ENCODE results near the gene IQSEC3.

The IQSEC3 gene

DNA sequence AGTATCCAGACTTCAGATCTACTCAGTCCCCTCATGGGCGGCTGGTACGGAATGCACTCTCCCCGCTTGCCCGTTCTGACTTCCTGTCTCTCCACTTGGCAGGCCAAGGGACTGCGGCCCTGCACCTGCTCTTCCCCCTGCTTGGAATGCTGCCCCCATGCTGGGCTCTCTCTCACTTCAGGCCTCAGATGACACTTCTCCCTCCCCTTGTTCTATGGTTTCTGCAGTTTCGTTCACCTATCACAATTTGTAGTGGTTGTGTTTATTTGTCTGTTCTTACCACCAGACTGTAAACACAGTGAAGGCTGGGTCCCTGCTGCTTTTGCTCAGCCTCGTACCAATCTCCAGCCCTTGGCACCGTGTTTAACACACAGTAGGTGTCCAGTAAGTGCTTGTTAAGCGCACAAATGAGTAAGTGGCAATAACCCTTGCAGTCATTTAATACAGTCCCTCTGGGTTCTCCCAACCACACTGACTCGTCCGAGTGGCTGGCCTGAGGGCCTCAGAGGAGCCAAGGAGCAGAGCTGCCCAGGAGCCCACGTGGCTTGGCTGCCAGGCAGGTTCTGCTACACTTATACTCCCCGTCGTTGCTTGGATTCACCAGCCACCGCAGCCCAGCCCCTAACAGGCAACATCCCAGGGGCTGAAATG lies 135.6 kb downstream of the IQSEC3 start:
- H3F3A ChIP-seq (ENCODE audit: insufficient read depth, low read length) = no peaks in the 10 kb centered on the region
- no peak overlapping the region for H2AFZ ChIP-seq (ENCODE audit: low read length)
- H4K20me1 ChIP-seq (ENCODE audit: insufficient read depth, low read length) = no peaks in the 10 kb centered on the region
- no peak overlapping the region for H3K4me3 ChIP-seq (ENCODE audit: low read length)
- TF ChIP-seq EZH2phosphoT487 (IDR thresholded peaks at IDR 0.05; ENCODE audit: low read length) (no peak), EZH2 (optimal IDR thresholded peaks at IDR 0.05; ENCODE audit: low read depth, low read length) (no peak)
- TF ChIP-seq, protein P1, sequence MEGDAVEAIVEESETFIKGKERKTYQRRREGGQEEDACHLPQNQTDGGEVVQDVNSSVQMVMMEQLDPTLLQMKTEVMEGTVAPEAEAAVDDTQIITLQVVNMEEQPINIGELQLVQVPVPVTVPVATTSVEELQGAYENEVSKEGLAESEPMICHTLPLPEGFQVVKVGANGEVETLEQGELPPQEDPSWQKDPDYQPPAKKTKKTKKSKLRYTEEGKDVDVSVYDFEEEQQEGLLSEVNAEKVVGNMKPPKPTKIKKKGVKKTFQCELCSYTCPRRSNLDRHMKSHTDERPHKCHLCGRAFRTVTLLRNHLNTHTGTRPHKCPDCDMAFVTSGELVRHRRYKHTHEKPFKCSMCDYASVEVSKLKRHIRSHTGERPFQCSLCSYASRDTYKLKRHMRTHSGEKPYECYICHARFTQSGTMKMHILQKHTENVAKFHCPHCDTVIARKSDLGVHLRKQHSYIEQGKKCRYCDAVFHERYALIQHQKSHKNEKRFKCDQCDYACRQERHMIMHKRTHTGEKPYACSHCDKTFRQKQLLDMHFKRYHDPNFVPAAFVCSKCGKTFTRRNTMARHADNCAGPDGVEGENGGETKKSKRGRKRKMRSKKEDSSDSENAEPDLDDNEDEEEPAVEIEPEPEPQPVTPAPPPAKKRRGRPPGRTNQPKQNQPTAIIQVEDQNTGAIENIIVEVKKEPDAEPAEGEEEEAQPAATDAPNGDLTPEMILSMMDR (IDR thresholded peaks at IDR 0.05; ENCODE audit: low read length) = no peak
- no peaks in the 10 kb centered on the region for H3K9me2 ChIP-seq (replicated peaks; ENCODE audit: insufficient read depth, low read length)
- H3K9me3 ChIP-seq (replicated peaks; ENCODE audit: insufficient read depth, low read length) = no peaks in the 10 kb centered on the region
- H3K27ac ChIP-seq (ENCODE audit: low read length) = no peak overlapping the region
- no peaks in the 10 kb centered on the region for H3K36me3 ChIP-seq (replicated peaks; ENCODE audit: insufficient read depth, low read length)
- H3K4me1 ChIP-seq (ENCODE audit: low read length) = no peaks in the 10 kb centered on the region; the same call in 1 of the 2 replicates
- peaks cover 51% of the 10 kb centered on the region for H3K27me3 ChIP-seq (replicated peaks; ENCODE audit: insufficient read depth, low read length)
- no peak overlapping the region for H3K4me2 ChIP-seq (ENCODE audit: low read depth, low read length)
- no peaks in the 10 kb centered on the region for H3K79me2 ChIP-seq (ENCODE audit: low read length)
- H3K9ac ChIP-seq (ENCODE audit: low read length) = no peak overlapping the region
- DNase-seq = no peak

DNA sequence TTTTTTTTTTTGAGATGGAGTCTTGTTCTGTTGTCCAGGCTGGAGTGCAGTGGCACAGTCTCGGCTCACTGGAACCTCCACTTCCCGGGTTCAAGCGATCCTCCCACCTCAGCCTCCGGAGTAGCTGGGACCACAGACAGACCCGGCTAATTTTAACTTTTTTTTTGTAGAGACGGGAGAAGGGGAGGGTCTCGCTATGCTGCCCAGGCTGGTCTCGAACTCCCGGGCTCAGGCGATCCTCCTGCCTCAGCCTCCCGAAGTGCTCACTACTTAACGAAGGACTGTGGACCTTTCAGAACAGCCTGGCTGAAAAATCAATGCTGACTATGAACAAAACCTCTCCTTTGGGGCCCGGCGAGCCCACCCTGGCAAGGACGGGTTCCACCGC lies 136.5 kb downstream of the IQSEC3 start:
- no peak for DNase-seq
- no peak overlapping the region for H2AFZ ChIP-seq (ENCODE audit: low read length)
- no peak for TF ChIP-seq EZH2phosphoT487 (IDR thresholded peaks at IDR 0.05; ENCODE audit: low read length)
- TF ChIP-seq EZH2 (optimal IDR thresholded peaks at IDR 0.05; ENCODE audit: low read depth, low read length) = no peak
- TF ChIP-seq, protein P1 (IDR thresholded peaks at IDR 0.05; ENCODE audit: low read length) = no peak
- H3K4me1 ChIP-seq (ENCODE audit: low read length) = no peaks in the 10 kb centered on the region; the same call in 1 of the 2 replicates
- peaks cover 48% of the 10 kb centered on the region for H3K27me3 ChIP-seq (replicated peaks; ENCODE audit: insufficient read depth, low read length)
- no peaks in the 10 kb centered on the region for H3K9me2 ChIP-seq (replicated peaks; ENCODE audit: insufficient read depth, low read length)
- H3K4me2 ChIP-seq (ENCODE audit: low read depth, low read length) = no peak overlapping the region
- no peak overlapping the region for H3K9ac ChIP-seq (ENCODE audit: low read length)
- H3K79me2 ChIP-seq (ENCODE audit: low read length) = no peaks in the 10 kb centered on the region
- H3K36me3 ChIP-seq (replicated peaks; ENCODE audit: insufficient read depth, low read length) = no peaks in the 10 kb centered on the region
- no peak overlapping the region for H3K4me3 ChIP-seq (ENCODE audit: low read length)
- H3F3A ChIP-seq (ENCODE audit: insufficient read depth, low read length) = no peaks in the 10 kb centered on the region
- H4K20me1 ChIP-seq (ENCODE audit: insufficient read depth, low read length) = no peaks in the 10 kb centered on the region
- no peaks in the 10 kb centered on the region for H3K9me3 ChIP-seq (replicated peaks; ENCODE audit: insufficient read depth, low read length)
- H3K27ac ChIP-seq (ENCODE audit: low read length) = no peak overlapping the region

DNA sequence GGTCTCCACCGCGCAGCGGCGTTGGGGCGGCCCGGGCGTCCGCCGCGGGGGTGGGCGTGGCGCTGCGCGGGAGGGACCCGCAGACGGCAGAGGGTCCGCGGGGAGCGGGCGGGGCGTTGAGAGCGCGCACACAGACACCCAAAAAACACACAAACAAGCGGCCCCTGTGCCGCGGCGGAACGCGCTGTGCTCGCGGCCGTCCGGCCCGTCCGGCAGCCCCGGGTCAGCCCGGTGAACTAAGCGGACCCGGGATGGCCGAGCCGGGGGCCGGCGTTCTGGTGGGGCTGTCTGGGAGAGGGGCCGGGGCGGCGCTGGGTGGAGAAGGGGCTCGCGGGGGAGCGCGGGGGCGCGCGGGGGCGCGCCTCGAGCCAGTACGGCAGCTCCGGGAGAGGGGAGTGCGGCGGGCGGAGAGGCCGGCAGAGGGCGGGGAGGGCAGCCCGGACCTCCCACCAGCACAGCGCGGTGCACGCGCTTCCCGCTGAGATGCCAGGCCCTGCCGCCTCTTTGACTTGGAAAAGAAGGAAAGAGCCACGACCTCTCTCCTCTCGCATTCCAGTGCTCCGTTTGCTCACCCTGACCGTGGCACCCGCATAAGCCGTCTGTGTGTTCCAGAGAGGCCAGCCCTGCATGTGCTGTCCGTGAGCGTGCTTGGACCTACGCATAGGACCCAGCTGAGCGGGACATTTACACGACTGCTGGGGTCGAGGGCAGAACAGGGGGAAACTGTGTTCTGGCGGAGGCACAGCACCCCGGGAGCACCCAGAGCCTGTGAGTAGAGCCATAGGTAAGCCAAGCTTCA lies 137.1 kb downstream of the IQSEC3 start:
- no peaks in the 10 kb centered on the region; the same call in 1 of the 2 replicates for H3K4me1 ChIP-seq (ENCODE audit: low read length)
- no peak overlapping the region for H3K27ac ChIP-seq (ENCODE audit: low read length)
- no peak overlapping the region for H3K9ac ChIP-seq (ENCODE audit: low read length)
- H3K36me3 ChIP-seq (replicated peaks; ENCODE audit: insufficient read depth, low read length) = no peaks in the 10 kb centered on the region
- H3K27me3 ChIP-seq (replicated peaks; ENCODE audit: insufficient read depth, low read length) = peaks cover 42% of the 10 kb centered on the region
- no peaks in the 10 kb centered on the region for H3K9me3 ChIP-seq (replicated peaks; ENCODE audit: insufficient read depth, low read length)
- H2AFZ ChIP-seq (ENCODE audit: low read length) = no peak overlapping the region
- no peak overlapping the region for H3K4me3 ChIP-seq (ENCODE audit: low read length)
- no peaks in the 10 kb centered on the region for H3K79me2 ChIP-seq (ENCODE audit: low read length)
- H4K20me1 ChIP-seq (ENCODE audit: insufficient read depth, low read length) = no peaks in the 10 kb centered on the region
- DNase-seq = no peak
- H3F3A ChIP-seq (ENCODE audit: insufficient read depth, low read length) = no peaks in the 10 kb centered on the region
- H3K9me2 ChIP-seq (replicated peaks; ENCODE audit: insufficient read depth, low read length) = no peaks in the 10 kb centered on the region
- no peak for TF ChIP-seq EZH2 (optimal IDR thresholded peaks at IDR 0.05; ENCODE audit: low read depth, low read length)
- TF ChIP-seq EZH2phosphoT487 (IDR thresholded peaks at IDR 0.05; ENCODE audit: low read length) = no peak
- TF ChIP-seq, protein P1 (IDR thresholded peaks at IDR 0.05; ENCODE audit: low read length) = no peak
- no peak overlapping the region for H3K4me2 ChIP-seq (ENCODE audit: low read depth, low read length)
